TTC549 (cell line): ENCODE results near the gene ALOX12B.
A peak's percentile ranks its signal among the peaks of the same experiment; 100 is the strongest.
"Not testable (repeated sequence)": the region's sequence is repeated elsewhere in the genome, so short reads cannot be mapped to it uniquely, and the experiment has no call there.

Experiments
- FAIRE-seq: peaks from 2 replicates; lab custom pipeline; 2012; peaks lifted over from hg19 to GRCh38; lab: Jason Lieb, UNC

ALOX12B gene

GRCh38 chr17:8041979-8042378, 45.5 kb downstream of the ALOX12B start:
- FAIRE-seq = no peak

GRCh38 chr17:8041249-8041928, 46.1 kb downstream of the ALOX12B start:
- peak; percentile 93 for FAIRE-seq

- FAIRE-seq = no peak
These were observed 47.8 kb downstream of the ALOX12B start for GRCh38 chr17:8039611-8040168.

- FAIRE-seq = no peak
These were observed 48.4 kb downstream of the ALOX12B start, which contains the start of gene ALOX15B for GRCh38 chr17:8038954-8039610. Gene ALOX15B (plus strand): TSS chr17:8039059. CDS start chr17:8039156, 97 bp downstream.

GRCh38 chr17:8032442-8032841, 55.1 kb downstream of the ALOX12B start:
- FAIRE-seq = no peak

- no peak for FAIRE-seq
These were observed 55.6 kb downstream of the ALOX12B start for GRCh38 chr17:8031950-8032349.

GRCh38 chr17:8031261-8031661, 56.3 kb downstream of the ALOX12B start:
- FAIRE-seq = no peak

GRCh38 chr17:8029121-8029520, 58.4 kb downstream of the ALOX12B start:
- FAIRE-seq = no peak

- no peak for FAIRE-seq
These were observed 62.2 kb downstream of the ALOX12B start for GRCh38 chr17:8025176-8025911.

- not testable (repeated sequence) for FAIRE-seq
These were observed 63.4 kb downstream of the ALOX12B start for GRCh38 chr17:8024161-8024560.
